ENCODE measurements around the gene BMP2K. TPM values are rescaled to one million over a fixed set of nuclear protein-coding genes. Genes with fewer than 3 reads are reported as not detected.
"Not testable (repeated sequence)": the region's sequence is repeated elsewhere in the genome, so short reads cannot be mapped to it uniquely, and the experiment has no call there.

The BMP2K gene
- total RNA-seq, 1 donor, result 85.1 TPM

DNA sequence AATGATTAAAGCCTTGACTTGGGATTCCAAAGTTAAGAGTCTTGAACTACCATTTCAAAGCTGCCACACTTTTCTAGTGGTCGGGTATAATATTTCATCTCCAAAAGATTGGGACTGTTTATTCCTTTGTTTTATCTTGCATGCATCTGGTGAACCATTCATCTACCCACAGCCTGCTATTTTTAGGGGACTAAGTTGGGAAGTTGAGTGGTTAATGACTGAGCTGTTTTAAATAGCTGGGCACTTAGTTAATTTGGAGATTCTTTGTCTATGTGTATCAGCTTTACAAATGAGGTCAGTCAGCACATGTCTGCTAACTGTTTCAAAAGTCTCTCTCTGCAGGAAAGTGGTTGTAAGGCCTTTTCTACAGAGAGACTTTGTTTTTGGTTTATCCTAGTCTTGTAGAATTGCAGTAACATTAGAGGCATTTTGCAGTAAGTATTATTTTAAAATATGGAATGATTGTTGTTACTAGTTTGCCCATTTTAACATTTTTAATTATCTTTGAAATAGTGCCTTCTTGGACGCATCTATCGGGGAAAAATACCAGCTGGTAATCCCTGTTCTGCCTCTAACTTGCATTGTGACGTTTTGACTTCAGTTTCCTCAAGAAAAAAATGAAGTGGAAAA lies 8.2 kb downstream of the BMP2K start:
- TF ChIP-seq CTCF (IDR thresholded peaks at IDR 0.05; ENCODE audit: insufficient read depth, low read length), result no peak
- H3K4me3 ChIP-seq (ENCODE audit: low read depth, low read length), result no peak overlapping the region
- DNase-seq (ENCODE audit: low read depth), result peak; percentile 65

GRCh38 chr4:78787392-78788006 lies 11.3 kb downstream of the BMP2K start:
- DNase-seq (ENCODE audit: low read depth), result no peak
- no peak for TF ChIP-seq CTCF (IDR thresholded peaks at IDR 0.05; ENCODE audit: insufficient read depth, low read length)
- no peak overlapping the region for H3K4me3 ChIP-seq (ENCODE audit: low read depth, low read length)

GRCh38 chr4:78788007-78788889 lies 12.1 kb downstream of the BMP2K start:
- H3K4me3 ChIP-seq (ENCODE audit: low read depth, low read length), result no peak overlapping the region
- no peak for DNase-seq (ENCODE audit: low read depth)
- no peak for TF ChIP-seq CTCF (IDR thresholded peaks at IDR 0.05; ENCODE audit: insufficient read depth, low read length)

DNA sequence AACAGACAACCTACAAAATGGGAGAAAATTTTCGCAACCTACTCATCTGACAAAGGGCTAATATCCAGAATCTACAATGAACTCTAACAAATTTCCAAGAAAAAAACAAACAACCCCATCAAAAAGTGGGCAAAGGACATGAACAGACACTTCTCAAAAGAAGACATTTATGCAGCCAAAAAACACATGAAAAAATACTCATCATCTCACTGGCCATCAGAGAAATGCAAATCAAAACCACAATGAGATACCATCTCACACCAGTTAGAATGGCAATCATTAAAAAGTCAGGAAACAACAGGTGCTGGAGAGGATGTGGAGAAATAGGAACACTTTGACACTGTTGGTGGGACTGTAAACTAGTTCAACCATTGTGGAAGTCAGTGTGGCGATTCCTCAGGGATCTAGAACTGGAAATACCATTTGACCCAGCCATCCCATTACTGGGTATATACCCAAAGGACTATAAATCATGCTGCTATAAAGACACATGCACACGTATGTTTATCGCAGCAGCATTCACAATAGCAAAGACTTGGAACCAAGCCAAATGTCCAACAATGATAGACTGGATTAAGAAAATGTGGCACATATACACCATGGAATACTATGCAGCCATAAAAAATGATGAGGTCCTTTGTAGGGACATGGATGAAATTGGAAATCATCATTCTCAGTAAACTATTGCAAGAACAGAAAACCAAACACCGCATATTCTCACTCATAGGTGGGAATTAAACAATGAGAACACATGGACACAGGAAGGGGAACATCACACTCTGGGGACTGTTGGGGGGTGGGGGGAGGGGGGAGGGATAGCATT lies 19.7 kb downstream of the BMP2K start:
- not testable (repeated sequence) for H3K4me3 ChIP-seq (ENCODE audit: low read depth, low read length); DNase-seq (ENCODE audit: low read depth)

DNA sequence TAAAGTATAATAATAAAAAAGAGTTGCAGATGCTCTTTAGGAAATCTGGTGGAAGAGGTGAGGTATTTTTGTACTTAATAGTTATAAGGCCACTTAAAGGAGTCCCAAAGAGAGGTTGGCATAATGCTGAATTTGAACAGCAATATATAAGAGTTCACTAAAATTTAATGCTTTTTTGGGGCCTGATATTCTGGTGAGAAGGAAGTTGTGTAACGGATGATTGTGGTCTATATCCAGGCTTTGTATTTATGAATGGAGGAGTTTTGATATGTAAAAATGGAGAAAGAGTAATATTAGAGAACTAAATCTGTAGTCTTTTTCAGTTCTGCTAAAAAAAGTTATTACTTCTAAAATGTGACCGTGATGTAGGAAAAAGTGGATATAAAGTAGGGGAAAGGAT lies 20.4 kb downstream of the BMP2K start:
- no peak overlapping the region for H3K4me3 ChIP-seq (ENCODE audit: low read depth, low read length)
- no peak for DNase-seq (ENCODE audit: low read depth)
- no peak for TF ChIP-seq CTCF (IDR thresholded peaks at IDR 0.05; ENCODE audit: insufficient read depth, low read length)

DNA sequence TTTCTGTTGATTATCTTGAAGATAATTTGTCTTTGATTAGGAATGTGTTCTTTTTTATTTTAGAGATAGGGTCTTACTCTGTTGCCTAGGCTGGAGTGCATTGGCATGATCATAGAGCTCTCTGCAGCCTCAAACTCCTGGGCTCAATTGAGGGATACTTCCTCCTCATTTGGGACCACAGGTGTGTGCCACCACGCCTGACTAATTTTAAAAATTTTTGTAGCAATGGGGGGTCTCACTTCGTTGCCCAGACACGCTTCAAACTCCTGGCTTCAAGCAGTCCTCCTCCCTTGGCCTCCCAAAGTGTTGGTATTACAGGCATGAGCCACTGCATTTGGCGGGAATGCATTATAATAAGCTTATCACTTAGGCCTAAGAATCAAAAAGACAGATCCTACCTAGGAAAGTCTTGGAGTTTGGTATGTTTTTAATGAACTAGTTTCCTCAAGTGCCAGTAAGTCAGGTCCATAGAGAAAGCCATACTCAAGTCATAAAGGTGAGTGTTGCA lies 21.7 kb downstream of the BMP2K start:
- no peak for TF ChIP-seq CTCF (IDR thresholded peaks at IDR 0.05; ENCODE audit: insufficient read depth, low read length)
- DNase-seq (ENCODE audit: low read depth), result no peak
- no peak overlapping the region for H3K4me3 ChIP-seq (ENCODE audit: low read depth, low read length)

Data from fibroblast of the aortic adventitia (primary cell).